Skin epidermis (tissue), 12 donors: ENCODE measurements around the gene TAF9B.
"Not testable (repeated sequence)": the region's sequence is repeated elsewhere in the genome, so short reads cannot be mapped to it uniquely, and the experiment has no call there.

ENCODE experiments used
- H3K27ac ChIP-seq, 21 experiments: fragments of 200-600 bp; sonication (generic) in 11 of 21; one replicate each; pipeline ENCODE4 v1.5.0; 2020; ENCODE audit warnings: mild to moderate bottlenecking in 3 of 21, inconsistent platforms in 2 of 21, moderate library complexity in 2 of 21
- H3K4me3 ChIP-seq, 7 experiments: fragments of 200-600 bp; sonication (generic) in 2 of 7; one replicate each; pipeline ENCODE4 v1.5.0; 2020; ENCODE audit warnings: inconsistent platforms in 2 of 7, mild to moderate bottlenecking in 2 of 7, moderate library complexity in 1 of 7

TAF9B gene

GRCh38 chrX:78139160-78140123 lies at the start of gene TAF9B:
TSS of gene TAF9B (minus strand) at chrX:78139650. CDS start at chrX:78139611, 39 bp downstream.
- Histone ChIP-seq H3K4me3 (peak within 1 kb of the TSS; percentile 49 to 70 (median 57)), H3K27ac (peak within 1 kb of the TSS in 19 of 21 experiments; percentile 31 to 87 (median 78))

- no peak overlapping the region for H3K27ac ChIP-seq
These were observed 43.4 kb upstream of the TAF9B start for GRCh38 chrX:78182881-78183280.

GRCh38 chrX:78181307-78181706 lies 41.9 kb upstream of the TAF9B start:
- Histone ChIP-seq H3K4me3 (no peak overlapping the region), H3K27ac (no peak overlapping the region)

More at GRCh38 chrX:78182881-78183280, 43.4 kb upstream of the TAF9B start:
- H3K4me3 ChIP-seq, result no peak overlapping the region

GRCh38 chrX:78168065-78168464 lies 28.6 kb upstream of the TAF9B start:
- Histone ChIP-seq H3K4me3 (no peak overlapping the region), H3K27ac (no peak overlapping the region)

GRCh38 chrX:78165425-78165824 lies 26.0 kb upstream of the TAF9B start:
- Histone ChIP-seq H3K27ac (no peak overlapping the region), H3K4me3 (no peak overlapping the region)

- H3K4me3 ChIP-seq, H3K27ac ChIP-seq: not testable (repeated sequence)
These were observed 23.7 kb upstream of the TAF9B start for GRCh38 chrX:78163175-78163574.

GRCh38 chrX:78160711-78161110 lies 21.3 kb upstream of the TAF9B start:
- not testable (repeated sequence) for H3K4me3 ChIP-seq, H3K27ac ChIP-seq

GRCh38 chrX:78157846-78158245 lies 18.4 kb upstream of the TAF9B start:
- H3K4me3 ChIP-seq, H3K27ac ChIP-seq: not testable (repeated sequence)

- not testable (repeated sequence) for H3K4me3 ChIP-seq
These were observed 17.9 kb upstream of the TAF9B start for GRCh38 chrX:78157373-78157772.

GRCh38 chrX:78147002-78147540 lies 7.6 kb upstream of the TAF9B start:
- not testable (repeated sequence) for H3K4me3 ChIP-seq, H3K27ac ChIP-seq

More at GRCh38 chrX:78157373-78157772, 17.9 kb upstream of the TAF9B start:
- H3K27ac ChIP-seq, result not testable (repeated sequence)

GRCh38 chrX:78140206-78140605 lies 756 bp upstream of the TAF9B start:
- Histone ChIP-seq H3K4me3 (peak overlapping the region in 1 of 7 experiments; percentile 68), H3K27ac (no peak overlapping the region)

- no peak overlapping the region for H3K27ac ChIP-seq
- no peak overlapping the region for H3K4me3 ChIP-seq
These were observed 6.1 kb downstream of the TAF9B start for GRCh38 chrX:78133238-78133960.

- H3K27ac ChIP-seq, result no peak overlapping the region
- no peak overlapping the region for H3K4me3 ChIP-seq
These were observed 8.3 kb downstream of the TAF9B start for GRCh38 chrX:78131117-78131516.

- Histone ChIP-seq H3K27ac (no peak overlapping the region), H3K4me3 (no peak overlapping the region)
These were observed 9.1 kb downstream of the TAF9B start for GRCh38 chrX:78130396-78130795.

- no peak overlapping the region for H3K27ac ChIP-seq
- H3K4me3 ChIP-seq, result no peak overlapping the region
These were observed 9.7 kb downstream of the TAF9B start for GRCh38 chrX:78129714-78130113.

GRCh38 chrX:78125781-78126180 lies 13.7 kb downstream of the TAF9B start:
- not testable (repeated sequence) for H3K27ac ChIP-seq, H3K4me3 ChIP-seq

GRCh38 chrX:78125148-78125547 lies 14.3 kb downstream of the TAF9B start:
- Histone ChIP-seq H3K27ac (no peak overlapping the region), H3K4me3 (no peak overlapping the region)

- Histone ChIP-seq H3K4me3 (no peak overlapping the region), H3K27ac (no peak overlapping the region)
These were observed 15.1 kb downstream of the TAF9B start for GRCh38 chrX:78124307-78124706.

GRCh38 chrX:78123190-78123589 lies 16.3 kb downstream of the TAF9B start:
- Histone ChIP-seq H3K4me3 (no peak overlapping the region), H3K27ac (no peak overlapping the region)

- H3K27ac ChIP-seq, result no peak overlapping the region
- no peak overlapping the region for H3K4me3 ChIP-seq
These were observed 19.8 kb downstream of the TAF9B start for GRCh38 chrX:78119521-78120227.
